ENCODE measurements around the gene CABP4.

Gene CABP4

GRCh38 chr11:67419325-67420049 is 35.7 kb upstream of the CABP4 start:
- DNase-seq (ENCODE audit: low read depth) = no peak
- TF ChIP-seq CTCF (IDR thresholded peaks at IDR 0.05; ENCODE audit: insufficient read depth, low read depth, low read length, missing control alignments) = no peak

GRCh38 chr11:67420147-67420645 is 35.0 kb upstream of the CABP4 start:
- peak overlapping the region; percentile 25 for H3K4me3 ChIP-seq (ENCODE audit: low read length)
- DNase-seq (ENCODE audit: low read depth) = no peak
- no peak for TF ChIP-seq CTCF (IDR thresholded peaks at IDR 0.05; ENCODE audit: insufficient read depth, low read depth, low read length, missing control alignments)

More at GRCh38 chr11:67419325-67420049, 35.7 kb upstream of the CABP4 start:
- no peak overlapping the region for H3K4me3 ChIP-seq (ENCODE audit: low read length)

- peak; percentile 97 for DNase-seq (ENCODE audit: low read depth)
- no peak for TF ChIP-seq CTCF (IDR thresholded peaks at IDR 0.05; ENCODE audit: insufficient read depth, low read depth, low read length, missing control alignments)
- peak overlapping the region; percentile 31 for H3K4me3 ChIP-seq (ENCODE audit: low read length)
Measured at GRCh38 chr11:67420646-67421429, 34.3 kb upstream of the CABP4 start.

- peak overlapping the region; percentile 9 for H3K4me3 ChIP-seq (ENCODE audit: low read length)
- no peak for DNase-seq (ENCODE audit: low read depth)
- no peak for TF ChIP-seq CTCF (IDR thresholded peaks at IDR 0.05; ENCODE audit: insufficient read depth, low read depth, low read length, missing control alignments)
Measured at GRCh38 chr11:67421430-67422031, 33.6 kb upstream of the CABP4 start.

GRCh38 chr11:67422891-67423290 is 32.3 kb upstream of the CABP4 start:
- DNase-seq (ENCODE audit: low read depth) = peak; percentile 89
- no peak overlapping the region for H3K4me3 ChIP-seq (ENCODE audit: low read length)
- TF ChIP-seq CTCF (IDR thresholded peaks at IDR 0.05; ENCODE audit: insufficient read depth, low read depth, low read length, missing control alignments) = no peak

- TF ChIP-seq CTCF (IDR thresholded peaks at IDR 0.05; ENCODE audit: insufficient read depth, low read depth, low read length, missing control alignments) = no peak
- DNase-seq (ENCODE audit: low read depth) = no peak
- no peak overlapping the region for H3K4me3 ChIP-seq (ENCODE audit: low read length)
Measured at GRCh38 chr11:67423466-67423865, 31.7 kb upstream of the CABP4 start.

All from epithelial cell of esophagus (primary cell).